Measurements from ENCODE around the gene HNF1B. TPM values are rescaled to one million over a fixed set of nuclear protein-coding genes. Genes with fewer than 3 reads are reported as not detected.

The HNF1B gene
- total RNA-seq, 1 donor from 2014 or later = not detected

- no peak for FAIRE-seq
- no peak for DNase-seq (ENCODE audit: low spot score in 2 of 2)
Measured at GRCh38 chr17:37764383-37764782, 19.5 kb upstream of the HNF1B start.

GRCh38 chr17:37762666-37763065 is 17.8 kb upstream of the HNF1B start:
- no peak for FAIRE-seq

DNA sequence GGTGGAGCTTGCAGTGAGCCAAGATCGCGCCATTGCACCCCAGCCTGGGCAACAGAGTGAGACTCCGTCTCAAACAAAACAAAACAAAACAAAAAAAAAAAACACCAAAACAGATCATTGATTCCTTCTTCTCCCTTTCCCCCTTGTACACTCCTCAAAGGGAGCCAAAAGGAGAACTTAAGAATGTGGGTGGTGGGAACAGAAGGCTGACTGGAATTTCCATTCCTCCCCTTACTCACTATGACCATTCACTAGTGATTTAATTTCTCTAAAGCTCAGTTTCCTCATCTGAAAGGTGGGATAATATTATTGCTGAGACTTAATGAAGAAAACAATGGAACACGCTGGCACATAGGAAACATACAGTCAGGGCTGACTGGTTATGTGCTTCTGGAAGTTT is 17.1 kb upstream of the HNF1B start:
- DNase-seq (ENCODE audit: low spot score in 2 of 2) = no peak
- FAIRE-seq = no peak

More at GRCh38 chr17:37762666-37763065, 17.8 kb upstream of the HNF1B start:
- no peak for DNase-seq (ENCODE audit: low spot score in 2 of 2)

DNA sequence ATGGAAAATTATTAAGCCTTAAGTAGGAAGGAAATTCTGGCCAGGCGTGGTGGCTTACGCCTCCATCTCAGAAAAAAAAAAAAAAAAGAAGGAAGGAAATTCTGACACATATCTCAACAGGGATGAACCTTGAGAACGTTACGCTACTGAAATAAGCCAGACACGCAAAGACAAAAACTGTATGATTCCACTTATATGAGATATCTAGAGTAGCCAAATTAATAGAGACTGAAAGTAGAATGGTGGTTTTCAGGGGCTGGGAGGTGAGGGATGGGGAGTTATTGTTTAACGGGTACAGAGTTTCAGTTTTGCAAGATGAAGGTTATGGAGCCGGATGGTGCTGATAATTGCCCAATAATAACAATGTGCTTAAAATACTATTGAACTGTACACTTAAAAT is 16.2 kb upstream of the HNF1B start:
- FAIRE-seq (no peak), DNase-seq (ENCODE audit: low spot score in 2 of 2) (no peak)

DNA sequence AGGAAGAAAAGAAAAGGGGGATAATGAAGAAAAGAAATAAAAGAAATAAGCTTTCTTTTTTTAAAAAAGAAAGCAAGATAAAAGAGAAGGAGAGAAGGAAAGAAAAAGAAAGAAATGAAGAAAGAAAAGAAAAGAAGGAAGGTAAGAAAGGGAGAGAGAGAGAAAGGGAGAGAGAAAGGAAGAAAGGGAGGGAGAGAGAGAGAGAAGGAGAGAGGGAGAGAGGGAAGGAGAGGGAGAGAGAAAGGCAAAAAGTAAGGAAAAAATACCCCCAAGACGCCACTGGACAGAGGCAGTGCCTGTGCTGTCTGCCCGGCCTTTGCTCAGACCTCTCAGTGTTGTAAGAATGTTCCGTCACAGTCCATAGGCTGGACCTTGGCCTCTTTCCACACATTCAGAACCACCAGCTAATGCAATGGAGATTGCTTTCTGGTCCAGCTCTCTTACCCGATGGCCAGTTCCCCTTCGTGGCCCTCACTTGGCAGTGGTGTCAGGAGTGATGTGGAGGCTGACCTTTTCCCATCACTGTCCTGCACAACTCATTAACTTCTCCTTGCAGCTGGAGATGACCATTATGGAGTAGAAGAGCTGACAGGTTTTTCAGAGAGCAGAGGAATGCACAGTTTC is 14.3 kb upstream of the HNF1B start:
- FAIRE-seq (no peak), DNase-seq (ENCODE audit: low spot score in 2 of 2) (no peak)

- FAIRE-seq = no peak
- DNase-seq (ENCODE audit: low spot score in 2 of 2) = no peak
Measured at GRCh38 chr17:37756051-37756450, 11.2 kb upstream of the HNF1B start.

DNA sequence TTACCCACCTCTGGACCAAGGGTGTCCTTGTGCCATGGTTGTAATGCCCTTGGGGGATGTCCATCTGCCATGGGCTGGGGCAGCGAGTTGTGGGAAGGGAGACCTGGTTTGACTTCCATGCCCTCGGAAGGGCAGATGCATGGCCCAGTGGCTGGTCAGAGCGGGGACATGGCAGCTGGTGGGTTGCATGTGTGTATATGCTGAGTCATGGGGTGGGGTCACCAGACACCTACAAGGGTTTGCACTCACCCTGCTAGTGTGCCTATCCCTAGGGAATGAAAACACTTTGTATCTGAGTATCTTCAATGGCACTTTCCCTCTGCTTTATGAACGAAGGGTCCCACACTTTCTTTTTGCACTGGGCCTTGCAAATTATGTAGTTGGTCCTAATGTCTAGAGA is 10.6 kb upstream of the HNF1B start:
- no peak for FAIRE-seq
- DNase-seq (ENCODE audit: low spot score in 2 of 2) = no peak

DNA sequence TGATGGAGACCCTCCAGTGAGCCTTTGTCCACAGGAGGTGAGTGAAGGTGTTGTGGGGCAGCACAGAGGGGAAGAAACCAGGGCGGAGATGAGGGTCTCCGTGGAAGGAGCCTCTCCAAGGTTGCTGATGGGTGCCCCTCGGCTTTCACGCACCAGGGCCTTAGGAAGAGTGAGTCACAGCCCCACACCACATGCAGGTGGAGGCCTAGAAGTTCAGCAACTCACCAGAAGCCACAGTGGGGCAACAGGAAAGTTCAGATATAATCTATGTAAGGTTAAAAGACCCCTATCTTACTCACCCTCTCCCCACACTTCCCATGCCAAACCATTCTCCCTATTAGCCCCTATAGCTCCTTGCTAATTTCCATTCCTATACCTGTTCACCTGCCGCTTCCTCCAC is 9.5 kb upstream of the HNF1B start:
- no peak for FAIRE-seq

GRCh38 chr17:37752482-37752881 is 7.6 kb upstream of the HNF1B start:
- DNase-seq (ENCODE audit: low spot score in 2 of 2) (no peak), FAIRE-seq (no peak)

More for the DNA sequence above, 9.5 kb upstream of the HNF1B start:
- DNase-seq (ENCODE audit: low spot score in 2 of 2) = no peak

DNA sequence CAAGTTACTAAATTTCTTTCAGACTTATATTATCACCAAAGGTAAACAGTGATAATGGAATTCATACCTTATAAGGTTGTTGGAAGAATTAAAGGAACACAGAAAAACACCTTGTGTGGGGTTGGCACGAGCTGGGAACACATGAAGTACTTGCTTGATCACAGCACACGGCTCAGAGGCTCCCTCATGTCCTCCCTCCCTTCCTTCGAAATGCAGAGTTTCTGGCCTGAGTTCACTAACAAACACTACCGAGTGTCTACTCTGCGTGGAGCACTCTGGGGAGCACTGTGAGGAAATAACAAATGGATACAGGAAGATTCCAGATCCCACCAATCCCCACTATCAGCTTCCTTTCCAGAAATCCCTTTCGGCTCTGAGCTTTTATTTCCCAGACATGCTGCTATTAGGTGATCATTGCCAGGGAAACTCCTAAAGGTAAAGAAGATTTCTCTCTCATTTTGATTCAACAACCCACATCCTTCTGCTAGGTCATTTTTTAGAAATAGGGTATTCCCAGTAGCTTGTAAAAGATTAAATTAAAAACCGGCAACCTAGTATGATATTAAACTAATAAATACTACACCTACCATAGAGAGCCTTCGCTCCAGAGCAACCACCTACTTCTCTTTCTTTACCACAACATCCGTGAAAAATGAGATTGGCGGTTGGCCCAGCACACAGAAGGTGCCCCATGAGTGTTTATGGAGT is 6.1 kb upstream of the HNF1B start:
- FAIRE-seq (no peak), DNase-seq (ENCODE audit: low spot score in 2 of 2) (no peak)

DNA sequence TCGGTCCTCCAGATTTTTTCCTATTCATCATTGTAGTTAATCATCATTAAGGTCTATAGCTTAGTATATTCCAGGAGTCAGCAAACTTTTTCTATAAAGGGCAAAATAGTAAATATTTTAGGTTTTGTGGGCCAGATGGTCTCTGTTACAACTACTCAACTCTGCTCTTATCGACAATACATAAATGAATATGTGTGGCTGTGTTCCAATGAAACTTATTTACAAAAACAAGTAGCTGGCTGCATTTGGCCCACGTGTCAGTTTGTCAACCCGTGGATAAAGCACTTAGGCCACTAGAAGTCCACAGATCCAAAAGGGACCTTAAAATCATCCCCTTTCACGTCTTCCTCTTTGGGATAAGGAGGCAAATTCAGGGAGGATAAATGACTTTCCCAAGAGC is 5.4 kb upstream of the HNF1B start:
- DNase-seq (ENCODE audit: low spot score in 2 of 2) = no peak
- FAIRE-seq = no peak

- no peak for DNase-seq (ENCODE audit: low spot score in 2 of 2)
- FAIRE-seq = no peak
Measured at GRCh38 chr17:37747222-37747621, 2.4 kb upstream of the HNF1B start.

DNA sequence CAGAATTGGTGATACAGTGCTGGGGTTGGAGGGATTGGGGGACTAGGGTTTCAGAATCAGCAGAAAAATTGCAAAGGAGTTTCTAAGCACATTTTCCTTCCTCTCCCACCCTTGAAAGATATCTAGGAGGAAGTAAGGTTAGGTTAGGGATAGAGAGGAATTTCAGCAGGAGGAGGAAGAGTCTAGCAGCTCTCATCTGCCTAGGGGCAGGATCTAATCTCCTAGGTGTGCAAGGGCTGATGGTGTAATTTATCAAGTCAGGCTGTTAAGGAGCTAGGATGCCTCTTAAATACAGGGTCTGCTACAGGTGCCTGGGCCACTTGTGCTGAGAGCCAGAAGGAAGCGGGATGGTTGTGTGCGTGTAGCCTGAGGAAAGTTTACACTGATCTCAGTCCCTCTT is 1.8 kb upstream of the HNF1B start:
- DNase-seq (ENCODE audit: low spot score in 2 of 2) (no peak), FAIRE-seq (no peak)

DNA sequence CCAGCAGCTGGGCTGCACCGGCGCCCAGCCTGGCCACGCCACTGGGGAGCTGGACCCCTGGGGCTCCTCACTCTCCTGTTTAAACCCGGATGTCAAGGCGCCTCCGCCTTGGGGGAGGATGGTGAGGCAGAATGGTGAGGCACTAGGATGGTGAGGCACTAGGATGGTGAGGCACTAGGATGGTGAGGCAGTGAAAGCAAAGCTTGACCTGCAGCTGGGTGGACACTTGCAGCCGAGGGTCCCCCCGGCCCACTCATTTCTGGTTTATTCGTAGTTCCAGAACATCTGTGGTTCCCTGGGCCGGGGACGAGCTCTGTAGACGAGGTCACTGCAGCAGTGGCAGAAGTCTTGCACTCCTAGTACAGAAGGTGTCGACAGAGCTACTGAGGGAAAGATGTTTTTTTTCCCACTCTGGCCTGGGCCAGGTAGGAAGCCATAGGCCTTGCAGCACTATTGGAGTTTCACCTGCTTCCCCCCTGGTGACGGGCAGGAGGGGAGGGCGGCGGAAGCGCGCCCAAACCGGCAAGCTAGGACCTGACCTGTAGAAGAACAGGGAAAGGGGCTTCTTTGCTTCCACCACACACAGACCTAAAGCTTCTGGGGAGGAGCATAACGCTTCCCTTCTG is 1.1 kb upstream of the HNF1B start:
- DNase-seq (ENCODE audit: low spot score in 2 of 2) = no peak
- FAIRE-seq = no peak

DNA sequence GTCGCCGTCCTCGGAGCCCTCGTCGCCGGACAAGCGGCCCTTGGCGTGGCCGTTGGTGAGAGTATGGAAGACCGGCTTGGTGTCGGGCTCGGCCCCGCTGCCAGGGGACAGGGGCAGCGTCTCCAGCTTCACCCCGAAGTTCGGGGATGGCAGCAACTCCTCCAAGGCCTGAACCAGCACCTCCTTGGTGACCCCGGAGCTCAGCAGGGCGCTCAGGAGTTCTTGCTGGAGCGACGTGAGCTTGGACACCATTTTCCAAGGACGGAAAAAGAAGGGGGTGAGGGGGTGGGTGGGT is 279 bp downstream of the HNF1B start:
- FAIRE-seq = no peak
- no peak for DNase-seq (ENCODE audit: low spot score in 2 of 2)

- FAIRE-seq (no peak), DNase-seq (ENCODE audit: low spot score in 2 of 2) (no peak)
Measured at GRCh38 chr17:37743875-37744632, 805 bp downstream of the HNF1B start.

DNA sequence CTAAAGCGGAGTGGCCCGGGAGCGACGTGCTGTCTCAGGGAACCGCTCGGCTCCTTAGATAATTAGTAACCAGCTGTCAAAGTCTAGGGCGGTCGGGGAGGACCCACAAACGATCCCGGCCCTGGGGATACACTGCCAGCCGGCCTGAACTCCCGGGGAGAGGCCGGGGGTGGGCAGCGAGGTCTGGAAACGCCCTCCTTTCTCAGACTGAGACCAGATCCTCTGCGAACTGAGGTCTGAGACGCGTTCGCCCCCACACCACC is 1.3 kb downstream of the HNF1B start:
- FAIRE-seq (no peak), DNase-seq (ENCODE audit: low spot score in 2 of 2) (no peak)

DNA sequence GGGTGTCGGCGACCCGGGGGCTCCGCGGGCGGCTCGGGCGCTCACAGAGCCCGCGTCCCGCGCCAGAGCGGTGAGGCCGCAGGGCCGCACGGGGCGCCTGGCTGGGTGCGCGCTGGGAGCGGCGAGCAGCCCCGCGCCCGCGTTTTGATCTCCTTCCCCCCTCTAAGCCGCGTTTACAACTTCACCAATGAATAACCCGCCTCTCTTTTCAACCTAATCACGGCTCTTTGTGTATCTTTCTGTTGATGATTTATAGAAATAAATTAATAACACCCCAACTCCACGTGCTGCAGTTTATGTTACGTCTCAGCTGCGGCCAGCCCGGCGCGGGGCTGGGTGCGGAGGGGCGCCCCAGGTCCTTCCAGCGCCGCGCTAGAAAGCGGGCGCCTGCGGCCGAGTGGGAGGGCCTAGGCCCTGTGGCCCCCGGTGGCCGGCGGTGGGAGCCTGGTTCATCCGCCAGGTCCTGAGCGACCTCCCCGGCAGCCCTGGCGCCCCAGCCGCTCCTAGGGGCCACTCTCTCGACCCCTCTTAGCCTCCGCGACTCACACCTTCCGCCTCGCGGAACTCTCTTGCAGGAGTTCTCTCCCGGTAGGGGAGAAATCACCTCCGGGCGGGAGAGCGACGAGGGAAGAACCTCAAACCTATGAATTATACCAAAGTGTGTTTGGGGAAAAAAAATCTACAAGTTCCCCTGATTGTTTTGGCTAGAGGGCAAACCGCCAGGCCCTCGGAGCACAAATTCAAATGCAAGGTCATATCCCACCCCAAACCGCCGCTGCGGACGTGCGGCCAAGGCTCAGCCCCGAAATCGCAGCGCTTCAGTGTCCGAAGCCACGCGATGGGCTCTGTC is 1.9 kb downstream of the HNF1B start:
- FAIRE-seq (no peak), DNase-seq (ENCODE audit: low spot score in 2 of 2) (no peak)

GRCh38 chr17:37742116-37742761 is 2.6 kb downstream of the HNF1B start:
- DNase-seq (ENCODE audit: low spot score in 2 of 2) (no peak), FAIRE-seq (no peak)

DNA sequence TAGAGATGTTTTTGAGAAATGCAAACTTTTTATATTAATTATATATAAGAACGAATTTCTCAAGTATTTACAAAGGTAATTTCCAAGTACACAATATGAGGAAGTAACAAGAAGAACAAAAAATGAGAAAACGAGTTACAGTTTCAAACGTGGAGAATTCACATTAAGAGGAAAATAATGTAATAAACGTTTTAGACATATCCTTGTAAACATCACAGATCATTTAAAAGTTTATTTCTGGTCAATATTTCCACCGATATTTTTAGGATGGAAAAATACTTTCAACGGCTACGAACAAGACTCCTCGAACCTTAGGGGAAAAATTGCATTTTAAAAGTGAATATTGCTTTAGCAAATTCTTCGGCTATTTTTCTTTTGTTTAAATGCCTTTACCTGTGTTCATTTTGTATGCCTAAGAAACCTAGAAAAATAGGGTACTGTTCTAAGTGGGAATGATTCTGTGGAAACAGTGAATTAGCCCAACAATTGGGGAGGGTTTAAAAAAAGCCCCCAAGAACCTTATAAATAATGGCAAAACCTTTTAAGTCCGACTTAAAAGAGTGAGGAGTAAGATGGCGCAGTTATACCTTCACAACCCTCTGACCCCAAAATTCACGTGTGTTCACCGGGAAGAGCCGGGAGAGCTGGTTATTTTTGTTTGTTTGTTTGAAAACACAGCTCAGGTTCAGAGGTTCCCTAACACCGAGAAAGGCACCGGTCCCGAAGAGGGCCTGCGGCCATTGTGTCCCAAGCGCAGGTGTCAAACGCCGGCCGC is 3.3 kb downstream of the HNF1B start:
- FAIRE-seq (no peak), DNase-seq (ENCODE audit: low spot score in 2 of 2) (no peak)
